ENCODE results near the gene SLAMF9.

The SLAMF9 gene

GRCh38 chr1:159973350-159973940 lies 19.4 kb upstream of the SLAMF9 start:
- Histone ChIP-seq H3F3A (ENCODE audit: control insufficient read depth, insufficient read depth) (no peaks in the 10 kb centered on the region), H3K36me3 (ENCODE audit: control insufficient read depth, low read length) (no peaks in the 10 kb centered on the region), H3K79me2 (ENCODE audit: control insufficient read depth, low read length) (no peaks in the 10 kb centered on the region), H3K4me3 (ENCODE audit: low read length) (no peak overlapping the region), H3K27ac (ENCODE audit: low read depth, low read length) (no peak overlapping the region), H3K27me3 (ENCODE audit: control insufficient read depth, low read length) (peaks cover 29% of the 10 kb centered on the region), H3K9me3 (ENCODE audit: control insufficient read depth, insufficient read depth, low read length) (no peaks in the 10 kb centered on the region), H3K9me2 (replicated peaks; ENCODE audit: control insufficient read depth, low read length) (no peaks in the 10 kb centered on the region), H4K20me1 (ENCODE audit: control insufficient read depth, insufficient read depth, low read depth, low read length) (no peaks in the 10 kb centered on the region), H3K4me2 (ENCODE audit: low read length) (no peak overlapping the region), H3K4me1 (ENCODE audit: control insufficient read depth, low read length) (no peaks in the 10 kb centered on the region)
- no peak for TF ChIP-seq CTCF (IDR thresholded peaks at IDR 0.05; ENCODE audit: low read depth, low read length, poor library complexity, severe bottlenecking)
- TF ChIP-seq EZH2phosphoT487 (IDR thresholded peaks at IDR 0.05; ENCODE audit: borderline replicate concordance, low read length) = no peak

- Histone ChIP-seq H3F3A (ENCODE audit: control insufficient read depth, insufficient read depth) (no peaks in the 10 kb centered on the region), H3K4me1 (ENCODE audit: control insufficient read depth, low read length) (no peaks in the 10 kb centered on the region), H3K4me2 (ENCODE audit: low read length) (no peak overlapping the region), H3K27me3 (ENCODE audit: control insufficient read depth, low read length) (peaks cover 30% of the 10 kb centered on the region), H4K20me1 (ENCODE audit: control insufficient read depth, insufficient read depth, low read depth, low read length) (no peaks in the 10 kb centered on the region), H3K9me3 (ENCODE audit: control insufficient read depth, insufficient read depth, low read length) (no peaks in the 10 kb centered on the region), H3K9me2 (replicated peaks; ENCODE audit: control insufficient read depth, low read length) (no peaks in the 10 kb centered on the region), H3K79me2 (ENCODE audit: control insufficient read depth, low read length) (no peaks in the 10 kb centered on the region), H3K27ac (ENCODE audit: low read depth, low read length) (no peak overlapping the region), H3K36me3 (ENCODE audit: control insufficient read depth, low read length) (no peaks in the 10 kb centered on the region), H3K4me3 (ENCODE audit: low read length) (no peak overlapping the region)
- TF ChIP-seq EZH2phosphoT487 (IDR thresholded peaks at IDR 0.05; ENCODE audit: borderline replicate concordance, low read length) (no peak), CTCF (IDR thresholded peaks at IDR 0.05; ENCODE audit: low read depth, low read length, poor library complexity, severe bottlenecking) (no peak)
Observed at GRCh38 chr1:159972443-159973205, 18.6 kb upstream of the SLAMF9 start.

- H3F3A ChIP-seq (ENCODE audit: control insufficient read depth, insufficient read depth) = no peaks in the 10 kb centered on the region
- H3K9me2 ChIP-seq (replicated peaks; ENCODE audit: control insufficient read depth, low read length) = no peaks in the 10 kb centered on the region
- no peak for TF ChIP-seq EZH2phosphoT487 (IDR thresholded peaks at IDR 0.05; ENCODE audit: borderline replicate concordance, low read length)
- TF ChIP-seq CTCF (IDR thresholded peaks at IDR 0.05; ENCODE audit: low read depth, low read length, poor library complexity, severe bottlenecking) = no peak
- no peaks in the 10 kb centered on the region for H3K9me3 ChIP-seq (ENCODE audit: control insufficient read depth, insufficient read depth, low read length)
- no peaks in the 10 kb centered on the region for H3K36me3 ChIP-seq (ENCODE audit: control insufficient read depth, low read length)
- H3K4me1 ChIP-seq (ENCODE audit: control insufficient read depth, low read length) = no peaks in the 10 kb centered on the region
- H3K4me3 ChIP-seq (ENCODE audit: low read length) = no peak overlapping the region
- H3K4me2 ChIP-seq (ENCODE audit: low read length) = no peak overlapping the region
- H3K27me3 ChIP-seq (ENCODE audit: control insufficient read depth, low read length) = peaks cover 29% of the 10 kb centered on the region
- H3K79me2 ChIP-seq (ENCODE audit: control insufficient read depth, low read length) = no peaks in the 10 kb centered on the region
- H4K20me1 ChIP-seq (ENCODE audit: control insufficient read depth, insufficient read depth, low read depth, low read length) = no peaks in the 10 kb centered on the region
- H3K27ac ChIP-seq (ENCODE audit: low read depth, low read length) = no peak overlapping the region
Observed at GRCh38 chr1:159970932-159971342, 16.9 kb upstream of the SLAMF9 start.

Measured in DOHH2 (cell line).